Measurements from ENCODE around the gene HAUS7. TPM values are rescaled to one million over a fixed set of nuclear protein-coding genes. Genes with fewer than 3 reads are reported as not detected.

The HAUS7 gene
- total and polyA plus RNA-seq, 2 of the 8 experiments (the other 6 are each of a cell fraction or from before 2014, with no cell fraction given) = 45.4 to 54.0 TPM

- TF ChIP-seq YY1 (IDR thresholded peaks at IDR 0.05; ENCODE audit: low read depth, low read length) (no peak), SP1 (IDR thresholded peaks at IDR 0.05; ENCODE audit: low read depth, low read length) (no peak), SP4 (IDR thresholded peaks at IDR 0.05; ENCODE audit: low read length) (no peak), HDAC6 (IDR thresholded peaks at IDR 0.05; ENCODE audit: low read depth, low read length) (no peak), SIX5 (IDR thresholded peaks at IDR 0.05; ENCODE audit: low read depth, low read length) (no peak), MAX (IDR thresholded peaks at IDR 0.05) (no peak), EP300 (IDR thresholded peaks at IDR 0.05; ENCODE audit: borderline replicate concordance in 1 of 2, low read depth in 2 of 2, low read length in 2 of 2) (no peak), CHD1 (IDR thresholded peaks at IDR 0.05; ENCODE audit: low read depth, low read length) (no peak), KDM1A (IDR thresholded peaks at IDR 0.05; ENCODE audit: borderline replicate concordance, low read length) (no peak)
Observed at GRCh38 chrX:153411255-153411987, 59.0 kb downstream of the HAUS7 start, which contains the start of gene ZFP92 (continued).
